Neuronal stem cell (in vitro differentiated cells): ENCODE data around the gene MKX. TPM values are rescaled to one million over a fixed set of nuclear protein-coding genes. Genes with fewer than 3 reads are reported as not detected.

Source experiments
- DNase-seq: peaks from one replicate; pipeline ENCODE4 v3.0.0-alpha.2; 2013; ENCODE audit warnings: low spot score
- H2AFZ ChIP-seq: one replicate; pipeline ENCODE4 v1.6.1; 2013; ENCODE audit warnings: mild to moderate bottlenecking, low read length, inconsistent platforms
- H2AK5ac ChIP-seq: 2 replicates; pipeline ENCODE4 v1.6.1; 2013; ENCODE audit warnings: low read depth, mild to moderate bottlenecking, inconsistent platforms, low read length, moderate library complexity, mixed read lengths
- H2BK120ac ChIP-seq: 2 replicates; pipeline ENCODE4 v1.6.1; 2013; ENCODE audit warnings: low read depth, mild to moderate bottlenecking, inconsistent platforms, low read length, moderate library complexity, mixed read lengths
- H2BK12ac ChIP-seq: one replicate; pipeline ENCODE4 v1.6.1; 2013; ENCODE audit warnings: low read length, inconsistent platforms
- H2BK15ac ChIP-seq: 2 replicates; pipeline ENCODE4 v1.6.1; 2013; ENCODE audit warnings: mild to moderate bottlenecking, low read length, inconsistent platforms, mixed read lengths
- H2BK5ac ChIP-seq: one replicate; pipeline ENCODE4 v1.6.1; 2013; ENCODE audit warnings: inconsistent platforms, mild to moderate bottlenecking, low read length, moderate library complexity
- H3K14ac ChIP-seq: one replicate; pipeline ENCODE4 v1.6.1; 2013; ENCODE audit warnings: low read length, inconsistent platforms
- H3K18ac ChIP-seq: 2 replicates; pipeline ENCODE4 v1.6.1; 2013; ENCODE audit warnings: low read length, inconsistent platforms
- H3K23ac ChIP-seq: 2 replicates; pipeline ENCODE4 v1.6.1; 2013; ENCODE audit warnings: low read depth, mild to moderate bottlenecking, mixed read lengths, low read length, inconsistent platforms; ENCODE audit not compliant: poor library complexity
- H3K27ac ChIP-seq: replicated peaks from 3 replicates; pipeline ENCODE4 v1.5.1; 2013; ENCODE audit warnings: low read length, inconsistent platforms
- H3K27me3 ChIP-seq, 3 experiments: 2 replicates each; pipeline ENCODE4 v1.6.1; 2013; ENCODE audit warnings: low read length in 3 of 3, mild to moderate bottlenecking in 2 of 3, inconsistent platforms in 1 of 3, low read depth in 1 of 3, mixed read lengths in 1 of 3, moderate library complexity in 1 of 3; ENCODE audit not compliant: control insufficient read depth in 3 of 3, insufficient read depth in 3 of 3
- H3K36me3 ChIP-seq, 2 donors: replicated peaks in 1 of 2; 2 replicates each; pipeline ENCODE4 v1.6.1; 2013; ENCODE audit warnings: low read length in 2 of 2; ENCODE audit not compliant: control insufficient read depth in 2 of 2, insufficient read depth in 2 of 2
- H3K4ac ChIP-seq: 2 replicates; pipeline ENCODE4 v1.6.1; 2013; ENCODE audit warnings: inconsistent platforms, mild to moderate bottlenecking, low read length, moderate library complexity
- H3K4me1 ChIP-seq, 2 donors: 1 replicate in 1 of 2; 2 replicates in 1 of 2; pipeline ENCODE4 v1.6.1; 2013; ENCODE audit warnings: low read length in 2 of 2, low read depth in 1 of 2; ENCODE audit not compliant: control insufficient read depth in 2 of 2, insufficient read depth in 1 of 2
- H3K4me2 ChIP-seq: one replicate; pipeline ENCODE4 v1.6.1; 2013; ENCODE audit warnings: mild to moderate bottlenecking, low read length, inconsistent platforms; ENCODE audit not compliant: insufficient read depth, poor library complexity, severe bottlenecking
- H3K4me3 ChIP-seq, 2 donors: 2 replicates each; pipeline ENCODE4 v1.5.1; 2013; ENCODE audit warnings: low read length in 2 of 2, mild to moderate bottlenecking in 2 of 2, inconsistent platforms in 1 of 2, moderate library complexity in 1 of 2
- H3K79me1 ChIP-seq: one replicate; pipeline ENCODE4 v1.6.1; 2013; ENCODE audit warnings: low read depth, mild to moderate bottlenecking, inconsistent platforms, low read length, moderate library complexity
- H3K9ac ChIP-seq: one replicate; pipeline ENCODE4 v1.6.1; 2013; ENCODE audit warnings: mild to moderate bottlenecking, low read depth, low read length, inconsistent platforms; ENCODE audit not compliant: poor library complexity
- H3K9me3 ChIP-seq, 2 donors: replicated peaks in 1 of 2; 2 replicates each; pipeline versions ENCODE3 to v1.6.1; 2013; ENCODE audit warnings: low read length in 2 of 2, mild to moderate bottlenecking in 2 of 2, inconsistent platforms in 1 of 2, low read depth in 1 of 2, mixed read lengths in 1 of 2, moderate library complexity in 1 of 2; ENCODE audit not compliant: control insufficient read depth in 2 of 2, insufficient read depth in 1 of 2
- H4K8ac ChIP-seq: one replicate; pipeline ENCODE4 v1.6.1; 2013; ENCODE audit warnings: low read depth, mild to moderate bottlenecking, inconsistent platforms, low read length, moderate library complexity
- H4K91ac ChIP-seq: one replicate; pipeline ENCODE4 v1.6.1; 2013; ENCODE audit warnings: low read length, low read depth, mild to moderate bottlenecking, inconsistent platforms; ENCODE audit not compliant: poor library complexity
- WGBS, 2 donors: extraction: QIAGEN DNeasy Blood & Tissue Kit; methylation state at CpG; one replicate each; pipeline ENCODE4 v1.1.7; 2013; ENCODE audit warnings: missing lambda C conversion rate in 2 of 2, mixed read lengths in 1 of 2; ENCODE audit not compliant: insufficient read length in 2 of 2, insufficient replicate concordance in 1 of 2; ENCODE audit errors: extremely low coverage in 2 of 2; 5-methylcytosine and 5-hydroxymethylcytosine counted together
- small RNA-seq: library from polyadenylated mRNA; stranded (forward); fragments of <200 nt; extraction: miRNeasy Mini kit (QIAGEN cat#:217004); gene quantifications from one replicate; pipeline ENCODE3, GENCODE V24; 2013; ENCODE audit not compliant: insufficient read depth

MKX gene

GRCh38 chr10:27626890-27627289 is 118.7 kb downstream of the MKX start:
- DNase-seq = no peak
- Histone ChIP-seq H2BK15ac (no peak overlapping the region), H3K23ac (no peak overlapping the region), H3K27ac (no peak overlapping the region), H3K4ac (no peak overlapping the region), H2BK12ac (no peak overlapping the region), H3K27me3 (no peaks in the 10 kb centered on the region), H4K8ac (no peak overlapping the region), H3K18ac (no peak overlapping the region), H3K4me2 (no peak overlapping the region), H2AFZ (no peak overlapping the region), H3K4me1 (peaks cover 3 to 13% of the 10 kb centered on the region in 2 donors), H2BK120ac (no peak overlapping the region), H2BK5ac (no peak overlapping the region), H3K9me3 (no peaks in the 10 kb centered on the region), H3K36me3 (no peaks in the 10 kb centered on the region), H3K4me3 (no peak overlapping the region), H4K91ac (no peak overlapping the region), H3K14ac (no peak overlapping the region), H3K9ac (no peak overlapping the region), H3K79me1 (no peaks in the 10 kb centered on the region), H2AK5ac (no peak overlapping the region)
- no CpG with 5 or more reads among the region's 6 CpGs for WGBS, 2 donors

DNA sequence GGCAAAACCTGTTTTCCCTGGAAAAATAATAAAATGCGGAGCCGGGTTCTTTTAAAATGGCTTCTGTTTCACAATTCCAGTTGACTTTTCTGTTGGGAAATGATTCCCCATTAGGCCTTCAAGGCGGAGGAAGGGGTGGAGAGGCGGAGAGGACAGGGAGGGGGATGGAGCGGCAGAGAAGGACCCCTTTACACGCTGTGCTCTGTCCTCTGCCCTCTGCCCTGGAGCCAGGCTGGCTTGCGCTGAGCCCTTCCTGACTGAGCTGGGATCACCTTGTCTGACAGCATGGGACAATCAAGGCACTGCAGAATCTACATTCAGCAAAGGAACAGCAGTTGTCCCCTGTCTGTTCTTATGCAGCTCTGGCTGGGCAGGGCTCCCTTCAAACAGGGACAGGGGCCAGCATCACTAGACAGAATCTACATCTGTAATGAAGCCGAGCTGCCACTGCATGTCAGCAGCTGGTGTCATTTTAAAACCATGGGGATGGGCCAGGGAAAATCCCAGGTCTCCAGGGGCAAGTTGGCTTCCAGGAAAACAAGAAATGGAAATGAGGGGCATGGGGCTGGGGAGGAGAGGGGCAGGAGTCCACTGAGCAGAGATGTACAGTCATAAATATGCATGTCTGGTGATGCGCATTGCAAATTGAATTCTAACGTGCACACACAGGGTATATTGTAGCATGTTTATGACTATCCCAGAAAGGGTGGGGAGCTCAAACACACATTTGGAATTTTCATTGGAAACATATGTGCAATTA is 120.0 kb downstream of the MKX start:
- Histone ChIP-seq H4K91ac (no peak overlapping the region), H2BK5ac (no peak overlapping the region), H3K23ac (no peak overlapping the region), H3K79me1 (no peaks in the 10 kb centered on the region), H3K36me3 (no peaks in the 10 kb centered on the region), H2BK12ac (no peak overlapping the region), H3K14ac (no peak overlapping the region), H3K9me3 (no peaks in the 10 kb centered on the region), H3K4me2 (no peak overlapping the region), H3K4me3 (peak overlapping the region in 1 of 2 donors; percentile 20), H4K8ac (no peak overlapping the region), H2AK5ac (no peak overlapping the region), H2AFZ (peak overlapping the region; percentile 92), H3K27me3 (no peaks in the 10 kb centered on the region), H3K9ac (peak overlapping the region; percentile 53), H3K4me1 (peaks cover 3 to 13% of the 10 kb centered on the region in 2 donors), H3K27ac (no peak overlapping the region), H2BK15ac (no peak overlapping the region), H2BK120ac (no peak overlapping the region), H3K4ac (no peak overlapping the region), H3K18ac (peak overlapping the region; percentile 58)
- WGBS, 2 donors = no CpG with 5 or more reads among the region's 10 CpGs
- DNase-seq = no peak

DNA sequence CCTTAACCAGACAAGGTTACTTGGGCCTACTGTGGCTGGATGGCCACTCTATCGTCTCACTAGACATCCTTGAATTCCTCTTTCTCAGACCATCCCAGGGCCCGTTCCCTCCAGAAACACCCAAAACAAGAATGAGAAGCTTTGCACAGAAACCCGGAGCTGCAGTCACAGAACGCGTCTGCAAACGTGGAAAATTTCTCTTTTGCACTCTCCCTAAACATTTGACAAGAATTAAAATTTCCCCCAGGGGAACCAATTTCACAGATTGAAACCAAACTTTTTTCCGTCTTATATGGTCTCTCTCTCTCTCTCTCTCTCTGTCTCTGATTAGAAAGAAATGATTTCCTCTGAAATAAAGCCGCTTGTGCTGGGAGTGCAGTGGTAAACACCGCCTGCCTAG is 120.7 kb downstream of the MKX start:
- Histone ChIP-seq H3K4me1 (peaks cover 3 to 13% of the 10 kb centered on the region in 2 donors), H3K23ac (no peak overlapping the region), H4K91ac (no peak overlapping the region), H2BK12ac (no peak overlapping the region), H3K9ac (no peak overlapping the region), H2AK5ac (no peak overlapping the region), H2BK120ac (no peak overlapping the region), H2AFZ (peak overlapping the region; percentile 92), H3K4me3 (no peak overlapping the region), H3K18ac (no peak overlapping the region), H3K36me3 (no peaks in the 10 kb centered on the region), H3K27ac (no peak overlapping the region), H3K4me2 (no peak overlapping the region), H3K4ac (no peak overlapping the region), H3K27me3 (no peaks in the 10 kb centered on the region), H3K14ac (no peak overlapping the region), H3K9me3 (no peaks in the 10 kb centered on the region), H4K8ac (no peak overlapping the region), H2BK15ac (no peak overlapping the region), H2BK5ac (no peak overlapping the region), H3K79me1 (no peaks in the 10 kb centered on the region)
- DNase-seq = no peak
- no CpG with 5 or more reads among the region's 9 CpGs for WGBS, 2 donors

Small RNAs within 50 kb of the gene (small RNA-seq; reads per million reads assigned to genes)
- not detected for gene RN7SKP132
